ENCODE measurements around the gene RYR3.
A peak's percentile ranks its signal among the peaks of the same experiment; 100 is the strongest.

RYR3 gene

GRCh38 chr15:33581032-33581431 lies 270.3 kb downstream of the RYR3 start:
- POLR2A ChIA-PET, result no interaction called here
- Histone ChIP-seq H3K9me3 (ENCODE audit: control insufficient read depth, insufficient read depth, low read depth, low read length) (no peaks in the 10 kb centered on the region), H3K4me3 (ENCODE audit: low read depth, low read length) (no peak overlapping the region), H3K27ac (ENCODE audit: extremely low read depth, low read depth, low read length) (no peak overlapping the region), H3K36me3 (ENCODE audit: control insufficient read depth in 2 of 2, insufficient read depth in 1 of 2, low read length in 2 of 2) (no peaks in the 10 kb centered on the region), H3K4me1 (ENCODE audit: control insufficient read depth, insufficient read depth, low read length) (no peaks in the 10 kb centered on the region)
- CTCF ChIA-PET, result no interaction called here
- TF ChIP-seq SP3 (tag by site-specific recombination; IDR thresholded peaks at IDR 0.05) (no peak), ZNF324 (tag by site-specific recombination; IDR thresholded peaks at IDR 0.05) (no peak), KLF9 (tag by site-specific recombination; IDR thresholded peaks at IDR 0.05; ENCODE audit: low read depth) (no peak), ZNF155 (tag by site-specific recombination; IDR thresholded peaks at IDR 0.05) (no peak), ZNF404 (tag by site-specific recombination; IDR thresholded peaks at IDR 0.05) (no peak), ZNF2 (tag by site-specific recombination; IDR thresholded peaks at IDR 0.05) (no peak), GLI2 (tag by site-specific recombination; IDR thresholded peaks at IDR 0.05; ENCODE audit: borderline replicate concordance, low read depth) (no peak), ZNF350 (tag by site-specific recombination; IDR thresholded peaks at IDR 0.05) (no peak), ZBTB8A (tag by site-specific recombination; IDR thresholded peaks at IDR 0.05) (no peak), ZNF214 (tag by site-specific recombination; IDR thresholded peaks at IDR 0.05; ENCODE audit: borderline replicate concordance) (no peak), ZNF473 (tag by site-specific recombination; IDR thresholded peaks at IDR 0.05) (no peak), ZNF433 (tag by site-specific recombination; IDR thresholded peaks at IDR 0.05; ENCODE audit: low read depth) (no peak), TRIM28 (IDR thresholded peaks at IDR 0.05; ENCODE audit: borderline replicate concordance, low read length) (no peak), ZBTB7A (tag by site-specific recombination; IDR thresholded peaks at IDR 0.05; ENCODE audit: low read depth) (no peak)
- TF ChIP-seq, protein P1, sequence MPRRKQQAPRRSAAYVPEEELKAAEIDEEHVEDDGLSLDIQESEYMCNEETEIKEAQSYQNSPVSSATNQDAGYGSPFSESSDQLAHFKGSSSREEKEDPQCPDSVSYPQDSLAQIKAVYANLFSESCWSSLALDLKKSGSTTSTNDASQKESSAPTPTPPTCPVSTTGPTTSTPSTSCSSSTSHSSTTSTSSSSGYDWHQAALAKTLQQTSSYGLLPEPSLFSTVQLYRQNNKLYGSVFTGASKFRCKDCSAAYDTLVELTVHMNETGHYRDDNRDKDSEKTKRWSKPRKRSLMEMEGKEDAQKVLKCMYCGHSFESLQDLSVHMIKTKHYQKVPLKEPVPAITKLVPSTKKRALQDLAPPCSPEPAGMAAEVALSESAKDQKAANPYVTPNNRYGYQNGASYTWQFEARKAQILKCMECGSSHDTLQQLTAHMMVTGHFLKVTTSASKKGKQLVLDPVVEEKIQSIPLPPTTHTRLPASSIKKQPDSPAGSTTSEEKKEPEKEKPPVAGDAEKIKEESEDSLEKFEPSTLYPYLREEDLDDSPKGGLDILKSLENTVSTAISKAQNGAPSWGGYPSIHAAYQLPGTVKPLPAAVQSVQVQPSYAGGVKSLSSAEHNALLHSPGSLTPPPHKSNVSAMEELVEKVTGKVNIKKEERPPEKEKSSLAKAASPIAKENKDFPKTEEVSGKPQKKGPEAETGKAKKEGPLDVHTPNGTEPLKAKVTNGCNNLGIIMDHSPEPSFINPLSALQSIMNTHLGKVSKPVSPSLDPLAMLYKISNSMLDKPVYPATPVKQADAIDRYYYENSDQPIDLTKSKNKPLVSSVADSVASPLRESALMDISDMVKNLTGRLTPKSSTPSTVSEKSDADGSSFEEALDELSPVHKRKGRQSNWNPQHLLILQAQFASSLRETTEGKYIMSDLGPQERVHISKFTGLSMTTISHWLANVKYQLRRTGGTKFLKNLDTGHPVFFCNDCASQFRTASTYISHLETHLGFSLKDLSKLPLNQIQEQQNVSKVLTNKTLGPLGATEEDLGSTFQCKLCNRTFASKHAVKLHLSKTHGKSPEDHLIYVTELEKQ (tag by site-specific recombination; IDR thresholded peaks at IDR 0.05; ENCODE audit: borderline replicate concordance), result no peak
- TF ChIP-seq, protein P2, sequence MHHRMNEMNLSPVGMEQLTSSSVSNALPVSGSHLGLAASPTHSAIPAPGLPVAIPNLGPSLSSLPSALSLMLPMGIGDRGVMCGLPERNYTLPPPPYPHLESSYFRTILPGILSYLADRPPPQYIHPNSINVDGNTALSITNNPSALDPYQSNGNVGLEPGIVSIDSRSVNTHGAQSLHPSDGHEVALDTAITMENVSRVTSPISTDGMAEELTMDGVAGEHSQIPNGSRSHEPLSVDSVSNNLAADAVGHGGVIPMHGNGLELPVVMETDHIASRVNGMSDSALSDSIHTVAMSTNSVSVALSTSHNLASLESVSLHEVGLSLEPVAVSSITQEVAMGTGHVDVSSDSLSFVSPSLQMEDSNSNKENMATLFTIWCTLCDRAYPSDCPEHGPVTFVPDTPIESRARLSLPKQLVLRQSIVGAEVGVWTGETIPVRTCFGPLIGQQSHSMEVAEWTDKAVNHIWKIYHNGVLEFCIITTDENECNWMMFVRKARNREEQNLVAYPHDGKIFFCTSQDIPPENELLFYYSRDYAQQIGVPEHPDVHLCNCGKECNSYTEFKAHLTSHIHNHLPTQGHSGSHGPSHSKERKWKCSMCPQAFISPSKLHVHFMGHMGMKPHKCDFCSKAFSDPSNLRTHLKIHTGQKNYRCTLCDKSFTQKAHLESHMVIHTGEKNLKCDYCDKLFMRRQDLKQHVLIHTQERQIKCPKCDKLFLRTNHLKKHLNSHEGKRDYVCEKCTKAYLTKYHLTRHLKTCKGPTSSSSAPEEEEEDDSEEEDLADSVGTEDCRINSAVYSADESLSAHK (tag by site-specific recombination; IDR thresholded peaks at IDR 0.05), result no peak

DNA sequence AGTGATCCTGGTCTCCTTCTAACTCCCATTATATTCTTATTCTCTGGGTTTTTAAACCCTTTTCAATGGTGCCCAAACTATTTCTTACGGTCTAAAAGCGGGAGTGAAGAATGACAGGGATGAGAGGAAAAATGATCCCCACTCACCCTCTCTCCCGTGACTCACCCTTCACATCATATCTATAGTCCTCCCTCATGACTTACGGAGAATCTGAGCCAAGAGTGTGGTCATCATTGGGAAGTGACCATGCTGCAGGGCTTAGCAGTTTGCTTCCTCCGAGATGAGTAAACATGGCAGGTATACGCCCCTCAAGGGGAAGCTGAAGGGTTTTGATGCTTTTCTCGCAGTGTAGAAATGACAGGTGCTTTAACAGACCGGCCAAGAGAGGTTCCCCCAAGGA lies 274.0 kb downstream of the RYR3 start:
- H3K9me3 ChIP-seq (ENCODE audit: control insufficient read depth, insufficient read depth, low read depth, low read length), result no peaks in the 10 kb centered on the region
- CTCF ChIA-PET, result interaction anchor here (0.7 kb wide), 1 partner anchor 48 kb away, joined by 3 read pairs; no protein-coding TSS in a partner anchor
- TF ChIP-seq, protein P3, sequence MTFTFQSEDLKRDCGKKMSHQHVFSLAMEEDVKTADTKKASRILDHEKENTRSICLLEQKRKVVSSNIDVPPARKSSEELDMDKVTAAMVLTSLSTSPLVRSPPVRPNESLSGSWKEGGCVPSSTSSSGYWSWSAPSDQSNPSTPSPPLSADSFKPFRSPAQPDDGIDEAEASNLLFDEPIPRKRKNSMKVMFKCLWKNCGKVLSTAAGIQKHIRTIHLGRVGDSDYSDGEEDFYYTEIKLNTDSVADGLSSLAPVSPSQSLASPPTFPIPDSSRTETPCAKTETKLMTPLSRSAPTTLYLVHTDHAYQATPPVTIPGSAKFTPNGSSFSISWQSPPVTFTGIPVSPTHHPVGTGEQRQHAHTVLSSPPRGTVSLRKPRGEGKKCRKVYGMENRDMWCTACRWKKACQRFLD (tag by site-specific recombination; IDR thresholded peaks at IDR 0.05), result no peak
- TF ChIP-seq ZBTB21 (tag by site-specific recombination; IDR thresholded peaks at IDR 0.05) (peak; percentile 80), ZNF571 (tag by site-specific recombination; IDR thresholded peaks at IDR 0.05) (no peak), KLF1 (tag by site-specific recombination; IDR thresholded peaks at IDR 0.05) (0 out of 2 replicates have a peak, but pooled peaks have one; percentile 13), ZNF214 (tag by site-specific recombination; IDR thresholded peaks at IDR 0.05; ENCODE audit: borderline replicate concordance) (no peak), ZNF169 (tag by site-specific recombination; IDR thresholded peaks at IDR 0.05) (no peak), ZSCAN18 (tag by site-specific recombination; IDR thresholded peaks at IDR 0.05) (no peak), SP7 (tag by site-specific recombination; IDR thresholded peaks at IDR 0.05) (0 out of 2 replicates have a peak, but pooled peaks have one; percentile 23)
- TF ChIP-seq, protein P4, sequence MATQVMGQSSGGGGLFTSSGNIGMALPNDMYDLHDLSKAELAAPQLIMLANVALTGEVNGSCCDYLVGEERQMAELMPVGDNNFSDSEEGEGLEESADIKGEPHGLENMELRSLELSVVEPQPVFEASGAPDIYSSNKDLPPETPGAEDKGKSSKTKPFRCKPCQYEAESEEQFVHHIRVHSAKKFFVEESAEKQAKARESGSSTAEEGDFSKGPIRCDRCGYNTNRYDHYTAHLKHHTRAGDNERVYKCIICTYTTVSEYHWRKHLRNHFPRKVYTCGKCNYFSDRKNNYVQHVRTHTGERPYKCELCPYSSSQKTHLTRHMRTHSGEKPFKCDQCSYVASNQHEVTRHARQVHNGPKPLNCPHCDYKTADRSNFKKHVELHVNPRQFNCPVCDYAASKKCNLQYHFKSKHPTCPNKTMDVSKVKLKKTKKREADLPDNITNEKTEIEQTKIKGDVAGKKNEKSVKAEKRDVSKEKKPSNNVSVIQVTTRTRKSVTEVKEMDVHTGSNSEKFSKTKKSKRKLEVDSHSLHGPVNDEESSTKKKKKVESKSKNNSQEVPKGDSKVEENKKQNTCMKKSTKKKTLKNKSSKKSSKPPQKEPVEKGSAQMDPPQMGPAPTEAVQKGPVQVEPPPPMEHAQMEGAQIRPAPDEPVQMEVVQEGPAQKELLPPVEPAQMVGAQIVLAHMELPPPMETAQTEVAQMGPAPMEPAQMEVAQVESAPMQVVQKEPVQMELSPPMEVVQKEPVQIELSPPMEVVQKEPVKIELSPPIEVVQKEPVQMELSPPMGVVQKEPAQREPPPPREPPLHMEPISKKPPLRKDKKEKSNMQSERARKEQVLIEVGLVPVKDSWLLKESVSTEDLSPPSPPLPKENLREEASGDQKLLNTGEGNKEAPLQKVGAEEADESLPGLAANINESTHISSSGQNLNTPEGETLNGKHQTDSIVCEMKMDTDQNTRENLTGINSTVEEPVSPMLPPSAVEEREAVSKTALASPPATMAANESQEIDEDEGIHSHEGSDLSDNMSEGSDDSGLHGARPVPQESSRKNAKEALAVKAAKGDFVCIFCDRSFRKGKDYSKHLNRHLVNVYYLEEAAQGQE (tag by site-specific recombination; IDR thresholded peaks at IDR 0.05), result no peak

More for the DNA sequence above, 274.0 kb downstream of the RYR3 start:
- H3K27ac ChIP-seq (ENCODE audit: extremely low read depth, low read depth, low read length), result no peak overlapping the region
- no peaks in the 10 kb centered on the region for H3K4me1 ChIP-seq (ENCODE audit: control insufficient read depth, insufficient read depth, low read length)
- H3K4me3 ChIP-seq (ENCODE audit: low read depth, low read length), result no peak overlapping the region
- no peaks in the 10 kb centered on the region for H3K36me3 ChIP-seq (ENCODE audit: control insufficient read depth in 2 of 2, insufficient read depth in 1 of 2, low read length in 2 of 2)
- POLR2A ChIA-PET, result no interaction called here

All from HEK293 (cell line).